HepG2 (cell line): ENCODE data around the gene ZFP36L2. TPM values are rescaled to one million over a fixed set of nuclear protein-coding genes. Genes with fewer than 3 reads are reported as not detected.

Experiments
- ATF2 ChIP-seq: sonication (generic); formaldehyde crosslinking; IDR thresholded peaks from 2 replicates; pipeline ENCODE4 v1.4.0; 2020; ENCODE audit warnings: missing genetic modification reagents
- ATM ChIP-seq: fragments of 450-650 bp; IDR thresholded peaks from 2 replicates; pipeline ENCODE4 v1.7.1; 2017; ENCODE audit warnings: mild to moderate bottlenecking, borderline replicate concordance
- BCL6 ChIP-seq: IDR thresholded peaks from 2 replicates; pipeline ENCODE4 v1.6.1; 2016; ENCODE audit warnings: missing genetic modification reagents, missing compliant biosample characterization
- DMTF1 ChIP-seq: sonication (generic); formaldehyde crosslinking; IDR thresholded peaks from 2 replicates; pipeline ENCODE4 v1.4.0; 2020; ENCODE audit warnings: mild to moderate bottlenecking, missing genetic modification reagents
- HMGA1 ChIP-seq: sonication (generic); formaldehyde crosslinking; conservative IDR thresholded peaks from 2 replicates; pipeline ENCODE4 v1.4.0; 2020; ENCODE audit warnings: missing genetic modification reagents
- HNF4A ChIP-seq: sonication (generic); formaldehyde crosslinking; IDR thresholded peaks from 2 replicates; pipeline ENCODE4 v1.4.0; 2020; ENCODE audit warnings: missing genetic modification reagents
- MNT ChIP-seq: fragments of 450-650 bp; IDR thresholded peaks from 2 replicates; pipeline ENCODE4 v1.6.1; 2016
- PHF8 ChIP-seq: sonication (generic); formaldehyde crosslinking; IDR thresholded peaks from 2 replicates; pipeline ENCODE4 v1.5.0; 2020; ENCODE audit warnings: missing genetic modification reagents
- POLR2G ChIP-seq: fragments of 200-400 bp; formaldehyde crosslinking; IDR thresholded peaks from 2 replicates; pipeline ENCODE4 v1.6.1; 2018; ENCODE audit warnings: mild to moderate bottlenecking, low read depth, low read length, moderate library complexity
- RNF219 ChIP-seq: sonication (generic); formaldehyde crosslinking; IDR thresholded peaks from 2 replicates; pipeline ENCODE4 v1.5.0; 2020; ENCODE audit warnings: mild to moderate bottlenecking, missing genetic modification reagents
- RXRB ChIP-seq: IDR thresholded peaks from 2 replicates; pipeline ENCODE4 v1.6.1; 2016; ENCODE audit warnings: borderline replicate concordance, missing genetic modification reagents, missing compliant biosample characterization
- SAP130 ChIP-seq: IDR thresholded peaks from 2 replicates; pipeline ENCODE4 v1.6.1; 2016; ENCODE audit warnings: low read depth
- SRF ChIP-seq: IDR thresholded peaks from 2 replicates; pipeline ENCODE4 v1.6.1; 2011; ENCODE audit warnings: mild to moderate bottlenecking, low read depth, low read length, moderate library complexity
- ZBTB20 ChIP-seq: sonication (generic); formaldehyde crosslinking; IDR thresholded peaks from 2 replicates; pipeline ENCODE4 v1.8.1; 2023; ENCODE audit warnings: missing genetic modification reagents, low read depth, mild to moderate bottlenecking, borderline replicate concordance
- ZBTB21 ChIP-seq: sonication (generic); formaldehyde crosslinking; IDR thresholded peaks from 2 replicates; pipeline ENCODE4 v1.4.0; 2020; ENCODE audit warnings: missing genetic modification reagents
- ZFP36L1 ChIP-seq: sonication (generic); formaldehyde crosslinking; IDR thresholded peaks from 2 replicates; pipeline ENCODE4 v1.8.0; 2022; ENCODE audit warnings: mild to moderate bottlenecking, missing genetic modification reagents, moderate library complexity
- ZNF20 ChIP-seq: sonication (generic); formaldehyde crosslinking; IDR thresholded peaks from 2 replicates; pipeline ENCODE4 v1.4.0; 2020; ENCODE audit warnings: mild to moderate bottlenecking, moderate library complexity, missing genetic modification reagents
- ZNF383 ChIP-seq: sonication (generic); formaldehyde crosslinking; IDR thresholded peaks from 2 replicates; pipeline ENCODE4 v1.4.0; 2020; ENCODE audit warnings: missing genetic modification reagents, mild to moderate bottlenecking, borderline replicate concordance
- ZNF484 ChIP-seq: sonication (generic); formaldehyde crosslinking; IDR thresholded peaks from 2 replicates; pipeline ENCODE4 v1.5.1; 2020; ENCODE audit warnings: mild to moderate bottlenecking, low read depth, missing genetic modification reagents, borderline replicate concordance
- ZNF550 ChIP-seq: sonication (generic); formaldehyde crosslinking; IDR thresholded peaks from 2 replicates; pipeline ENCODE4 v1.4.0; 2020; ENCODE audit warnings: mild to moderate bottlenecking, missing genetic modification reagents, borderline replicate concordance
- ZNF660 ChIP-seq: sonication (generic); formaldehyde crosslinking; IDR thresholded peaks from 2 replicates; pipeline ENCODE4 v1.5.1; 2020; ENCODE audit warnings: mild to moderate bottlenecking, low read depth, missing genetic modification reagents, borderline replicate concordance
- ZNF766 ChIP-seq: sonication (generic); formaldehyde crosslinking; IDR thresholded peaks from 2 replicates; pipeline ENCODE4 v1.5.0; 2020; ENCODE audit warnings: missing genetic modification reagents, borderline replicate concordance
- polyA plus RNA-seq, 8 experiments: library from polyadenylated mRNA; depleted of rRNA in 3 of 8; stranded (reverse) in 7 of 8; unstranded in 1 of 8; fragments of >200 nt; fragmentation: Illumina TruSeq in 4 of 8; extraction: Trizol in 4 of 8; gene quantifications; 2 replicates each; pipeline versions ENCODE4 v1.2.1 to v1.2.3, GENCODE V29; 2011 to 2016; ENCODE audit warnings: low read depth in 4 of 8, missing spikeins in 1 of 8, mixed read lengths in 1 of 8; ENCODE audit not compliant: insufficient read depth in 1 of 8
- total RNA-seq, 5 experiments: library from RNA; depleted of rRNA; stranded (reverse); fragments of >200 nt; fragmentation: Illumina TruSeq; extraction: Trizol; gene quantifications; 2 replicates each; pipeline ENCODE4 v1.2.3, GENCODE V29; 2016; ENCODE audit warnings: low read depth in 1 of 5

The ZFP36L2 gene
- total and polyA plus RNA-seq, 2 of the 13 experiments (the other 11 are each of a cell fraction or from before 2014, with no cell fraction given) = 11.2 to 21.8 TPM

- TF ChIP-seq RNF219 (CRISPR knock-in tag) (no peak), HMGA1 (no peak), ZBTB21 (CRISPR knock-in tag) (no peak), HNF4A (CRISPR knock-in tag) (peak; percentile 26), ZBTB20 (no peak), DMTF1 (CRISPR knock-in tag) (0 out of 2 replicates have a peak, but pooled peaks have one; percentile 11), ZFP36L1 (CRISPR knock-in tag) (no peak), ZNF20 (no peak), ZNF550 (CRISPR knock-in tag) (no peak), SAP130 (CRISPR knock-in tag) (peak; percentile 32; the same call in 1 of the 2 replicates), ATF2 (CRISPR knock-in tag) (no peak), ZNF660 (CRISPR knock-in tag) (0 out of 2 replicates have a peak, but pooled peaks have one; percentile 30), PHF8 (CRISPR knock-in tag) (peak; percentile 15; the same call in 1 of the 2 replicates), ATM (no peak), ZNF484 (CRISPR knock-in tag) (no peak), MNT (no peak), SRF (peak; percentile 80), BCL6 (CRISPR knock-in tag) (peak; percentile 17; the same call in 1 of the 2 replicates), POLR2G (no peak), RXRB (CRISPR knock-in tag) (peak; percentile 44; the same call in 1 of the 2 replicates), ZNF383 (no peak), ZNF766 (CRISPR knock-in tag) (no peak)
Measured at GRCh38 chr2:43186679-43187374, 39.6 kb downstream of the ZFP36L2 start (continued).
